Measurements from ENCODE around the gene MROH8.

The MROH8 gene

GRCh38 chr20:37194621-37195417, 15.5 kb upstream of the MROH8 start:
- H3K36me3 ChIP-seq (ENCODE audit: control insufficient read depth, insufficient read depth, low read length): peaks cover 16% of the 10 kb centered on the region
- no peak overlapping the region for H3K9ac ChIP-seq (ENCODE audit: low read depth, low read length)
- H3K27me3 ChIP-seq (ENCODE audit: control insufficient read depth, insufficient read depth, low read length): no peaks in the 10 kb centered on the region
- H3K9me3 ChIP-seq (ENCODE audit: control insufficient read depth, insufficient read depth, low read length): no peaks in the 10 kb centered on the region
- H3K4me1 ChIP-seq (ENCODE audit: control insufficient read depth, insufficient read depth, low read length): peaks cover 3% of the 10 kb centered on the region
- no peak overlapping the region for H3K4me3 ChIP-seq (ENCODE audit: low read depth, low read length)

DNA sequence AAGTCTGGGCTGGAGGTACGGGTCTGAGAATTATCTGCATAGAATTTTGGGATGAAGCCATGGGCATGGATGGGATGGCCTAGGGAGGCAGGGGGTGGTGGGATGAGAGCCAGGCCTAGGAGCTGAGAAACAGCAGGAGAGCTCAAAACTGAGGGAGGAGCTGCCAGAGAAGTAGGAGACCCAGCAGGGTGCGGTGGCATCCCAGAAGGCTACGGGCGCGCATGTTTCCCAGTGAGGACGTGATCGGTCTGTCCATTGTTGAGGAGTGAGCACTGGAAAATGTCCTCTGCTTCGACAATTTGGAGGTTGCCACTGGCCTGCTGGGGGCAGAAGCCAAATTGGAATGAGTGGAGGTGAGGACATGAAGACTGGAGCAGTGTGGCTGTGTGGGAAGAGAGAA, 14.5 kb upstream of the MROH8 start:
- Histone ChIP-seq H3K27me3 (ENCODE audit: control insufficient read depth, insufficient read depth, low read length) (no peaks in the 10 kb centered on the region), H3K9me3 (ENCODE audit: control insufficient read depth, insufficient read depth, low read length) (no peaks in the 10 kb centered on the region), H3K4me1 (ENCODE audit: control insufficient read depth, insufficient read depth, low read length) (peaks cover 3% of the 10 kb centered on the region), H3K9ac (ENCODE audit: low read depth, low read length) (no peak overlapping the region), H3K4me3 (ENCODE audit: low read depth, low read length) (no peak overlapping the region), H3K36me3 (ENCODE audit: control insufficient read depth, insufficient read depth, low read length) (peaks cover 9% of the 10 kb centered on the region)

- peaks cover 6% of the 10 kb centered on the region for H3K36me3 ChIP-seq (ENCODE audit: control insufficient read depth, insufficient read depth, low read length)
- H3K4me3 ChIP-seq (ENCODE audit: low read depth, low read length): no peak overlapping the region
- H3K9me3 ChIP-seq (ENCODE audit: control insufficient read depth, insufficient read depth, low read length): no peaks in the 10 kb centered on the region
- peaks cover 3% of the 10 kb centered on the region for H3K4me1 ChIP-seq (ENCODE audit: control insufficient read depth, insufficient read depth, low read length)
- H3K9ac ChIP-seq (ENCODE audit: low read depth, low read length): no peak overlapping the region
- H3K27me3 ChIP-seq (ENCODE audit: control insufficient read depth, insufficient read depth, low read length): no peaks in the 10 kb centered on the region
These were observed 13.9 kb upstream of the MROH8 start for GRCh38 chr20:37193226-37193625.

GRCh38 chr20:37192137-37192854, 12.9 kb upstream of the MROH8 start:
- Histone ChIP-seq H3K9me3 (ENCODE audit: control insufficient read depth, insufficient read depth, low read length) (no peaks in the 10 kb centered on the region), H3K4me3 (ENCODE audit: low read depth, low read length) (no peak overlapping the region), H3K36me3 (ENCODE audit: control insufficient read depth, insufficient read depth, low read length) (peaks cover 6% of the 10 kb centered on the region), H3K4me1 (ENCODE audit: control insufficient read depth, insufficient read depth, low read length) (peaks cover 3% of the 10 kb centered on the region), H3K9ac (ENCODE audit: low read depth, low read length) (no peak overlapping the region), H3K27me3 (ENCODE audit: control insufficient read depth, insufficient read depth, low read length) (no peaks in the 10 kb centered on the region)

DNA sequence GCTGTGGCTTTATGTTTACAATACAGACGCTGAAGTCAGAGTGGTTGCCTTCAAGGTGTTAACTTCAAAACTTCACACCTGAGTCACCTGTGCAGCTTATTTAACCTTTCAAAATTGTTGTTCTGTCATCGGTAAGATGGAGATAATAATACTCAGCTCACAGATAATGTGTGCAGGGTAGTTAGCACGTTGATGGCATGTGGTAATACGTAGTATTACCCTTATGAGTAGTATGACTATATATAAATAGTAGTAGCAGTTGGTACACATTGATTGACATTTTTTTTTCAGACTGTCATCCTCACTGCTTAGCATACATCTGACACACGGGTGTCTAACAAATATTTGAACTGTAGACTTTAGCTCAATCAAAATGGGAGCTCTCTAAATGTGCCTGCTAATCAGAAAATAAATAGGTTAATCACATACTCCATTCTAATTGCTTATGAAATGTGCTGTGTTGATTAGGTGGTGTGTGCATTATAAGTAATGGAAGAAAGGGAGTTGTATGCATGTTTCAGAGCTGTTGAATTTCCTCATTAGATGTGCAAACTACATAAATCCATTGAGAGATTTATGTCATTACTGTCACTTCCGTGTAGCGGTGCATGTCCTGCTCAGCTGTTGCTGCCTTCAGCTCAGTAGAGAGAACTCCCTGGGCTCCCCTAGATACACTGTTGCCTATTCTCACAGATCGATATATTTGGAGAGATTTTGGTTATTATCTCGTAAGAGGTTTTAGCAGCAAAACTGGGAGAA, 11.2 kb upstream of the MROH8 start:
- Histone ChIP-seq H3K9ac (ENCODE audit: low read depth, low read length) (no peak overlapping the region), H3K4me1 (ENCODE audit: control insufficient read depth, insufficient read depth, low read length) (peaks cover 3% of the 10 kb centered on the region), H3K36me3 (ENCODE audit: control insufficient read depth, insufficient read depth, low read length) (peaks cover 4% of the 10 kb centered on the region), H3K4me3 (ENCODE audit: low read depth, low read length) (no peak overlapping the region), H3K27me3 (ENCODE audit: control insufficient read depth, insufficient read depth, low read length) (no peaks in the 10 kb centered on the region), H3K9me3 (ENCODE audit: control insufficient read depth, insufficient read depth, low read length) (no peaks in the 10 kb centered on the region)

DNA sequence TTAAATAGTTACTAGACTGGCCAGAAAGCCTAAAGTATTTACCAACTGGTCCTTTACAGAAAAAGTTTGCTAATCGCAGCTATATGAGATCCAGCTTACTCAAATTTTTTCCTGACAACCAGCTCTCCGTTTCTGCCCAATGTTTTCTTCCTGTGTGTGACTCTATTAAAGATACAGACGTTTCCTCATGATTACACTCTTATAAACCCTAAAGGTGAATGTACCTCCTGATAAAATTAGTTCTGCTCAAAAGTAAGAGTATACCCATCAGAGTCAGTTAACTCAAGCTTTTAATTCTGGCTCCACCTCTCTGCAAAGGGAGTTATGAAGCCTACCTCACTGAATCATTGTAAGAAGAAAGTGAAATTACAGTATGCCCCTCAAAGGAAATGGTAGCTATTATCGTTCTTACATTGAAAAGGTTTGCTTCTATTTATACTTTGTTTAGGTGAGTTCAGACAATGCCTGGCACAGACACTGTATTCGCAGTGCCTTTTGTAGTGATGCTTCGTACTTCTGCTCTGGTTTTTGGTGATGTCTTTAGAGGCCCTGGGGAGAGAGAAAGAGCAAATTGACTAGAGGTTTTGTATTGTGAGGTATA, 10.2 kb upstream of the MROH8 start:
- Histone ChIP-seq H3K27me3 (ENCODE audit: control insufficient read depth, insufficient read depth, low read length) (no peaks in the 10 kb centered on the region), H3K9ac (ENCODE audit: low read depth, low read length) (no peak overlapping the region), H3K9me3 (ENCODE audit: control insufficient read depth, insufficient read depth, low read length) (no peaks in the 10 kb centered on the region), H3K4me1 (ENCODE audit: control insufficient read depth, insufficient read depth, low read length) (no peaks in the 10 kb centered on the region), H3K36me3 (ENCODE audit: control insufficient read depth, insufficient read depth, low read length) (peaks cover 4% of the 10 kb centered on the region), H3K4me3 (ENCODE audit: low read depth, low read length) (no peak overlapping the region)

DNA sequence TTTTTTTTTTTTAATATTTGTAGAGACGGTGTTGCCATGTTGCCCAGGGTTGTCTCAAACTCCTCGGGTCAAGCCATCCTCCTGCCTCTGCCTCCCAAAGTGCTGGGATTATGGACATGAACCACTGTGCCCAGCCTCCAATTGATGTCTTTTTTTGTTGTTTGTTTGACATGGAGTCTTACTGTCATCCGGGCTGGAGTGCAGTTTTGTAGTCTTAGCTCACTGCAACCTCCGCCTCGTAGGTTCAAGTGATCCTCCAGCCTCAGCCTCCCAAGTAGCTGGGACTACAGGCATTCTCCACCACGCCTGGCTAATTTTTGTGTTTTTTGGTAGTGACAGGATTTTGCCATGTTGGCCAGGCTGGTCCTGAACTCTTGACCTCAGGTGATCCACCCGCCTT, 9.4 kb upstream of the MROH8 start:
- Histone ChIP-seq H3K4me1 (ENCODE audit: control insufficient read depth, insufficient read depth, low read length) (no peaks in the 10 kb centered on the region), H3K9ac (ENCODE audit: low read depth, low read length) (no peak overlapping the region), H3K9me3 (ENCODE audit: control insufficient read depth, insufficient read depth, low read length) (no peaks in the 10 kb centered on the region), H3K27me3 (ENCODE audit: control insufficient read depth, insufficient read depth, low read length) (no peaks in the 10 kb centered on the region), H3K36me3 (ENCODE audit: control insufficient read depth, insufficient read depth, low read length) (peaks cover 12% of the 10 kb centered on the region), H3K4me3 (ENCODE audit: low read depth, low read length) (no peak overlapping the region)

DNA sequence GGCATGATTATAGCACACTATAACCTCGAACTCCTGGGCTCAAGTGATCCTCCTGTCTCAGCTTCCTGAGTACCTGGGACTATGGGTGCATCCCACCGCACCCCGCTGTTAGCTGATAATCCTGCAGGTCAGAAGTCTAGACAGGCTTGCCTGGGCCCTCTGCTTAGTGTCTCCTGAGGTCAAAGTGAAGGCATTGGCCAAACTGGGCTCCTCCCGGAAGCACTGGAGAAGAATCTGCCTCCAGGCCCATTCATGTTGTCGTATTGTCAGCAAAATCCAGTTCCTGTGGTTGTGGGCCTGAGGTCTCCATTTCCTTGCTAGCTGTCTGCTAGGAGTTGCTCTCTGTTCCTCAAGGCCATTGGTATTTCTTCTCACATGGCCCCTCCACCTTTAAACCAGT, 6.3 kb upstream of the MROH8 start:
- Histone ChIP-seq H3K9ac (ENCODE audit: low read depth, low read length) (no peak overlapping the region), H3K4me3 (ENCODE audit: low read depth, low read length) (no peak overlapping the region)

GRCh38 chr20:37179683-37180524, 556 bp upstream of the MROH8 start:
- Histone ChIP-seq H3K36me3 (ENCODE audit: control insufficient read depth, insufficient read depth, low read length) (peaks cover 11% of the 10 kb centered on the region), H3K27me3 (ENCODE audit: control insufficient read depth, insufficient read depth, low read length) (no peaks in the 10 kb centered on the region), H3K4me1 (ENCODE audit: control insufficient read depth, insufficient read depth, low read length) (peaks cover 4% of the 10 kb centered on the region), H3K9ac (ENCODE audit: low read depth, low read length) (peak overlapping the region; percentile 99), H3K4me3 (ENCODE audit: low read depth, low read length) (peak overlapping the region; percentile 91), H3K9me3 (ENCODE audit: control insufficient read depth, insufficient read depth, low read length) (no peaks in the 10 kb centered on the region)

More for the DNA sequence above, 6.3 kb upstream of the MROH8 start:
- H3K4me1 ChIP-seq (ENCODE audit: control insufficient read depth, insufficient read depth, low read length): no peaks in the 10 kb centered on the region
- H3K27me3 ChIP-seq (ENCODE audit: control insufficient read depth, insufficient read depth, low read length): no peaks in the 10 kb centered on the region
- peaks cover 14% of the 10 kb centered on the region for H3K36me3 ChIP-seq (ENCODE audit: control insufficient read depth, insufficient read depth, low read length)
- no peaks in the 10 kb centered on the region for H3K9me3 ChIP-seq (ENCODE audit: control insufficient read depth, insufficient read depth, low read length)

- no peak overlapping the region for H3K9ac ChIP-seq (ENCODE audit: low read depth, low read length)
- H3K4me1 ChIP-seq (ENCODE audit: control insufficient read depth, insufficient read depth, low read length): no peaks in the 10 kb centered on the region
- H3K4me3 ChIP-seq (ENCODE audit: low read depth, low read length): no peak overlapping the region
- no peaks in the 10 kb centered on the region for H3K9me3 ChIP-seq (ENCODE audit: control insufficient read depth, insufficient read depth, low read length)
- no peaks in the 10 kb centered on the region for H3K36me3 ChIP-seq (ENCODE audit: control insufficient read depth, insufficient read depth, low read length)
- no peaks in the 10 kb centered on the region for H3K27me3 ChIP-seq (ENCODE audit: control insufficient read depth, insufficient read depth, low read length)
These were observed 6.5 kb downstream of the MROH8 start for GRCh38 chr20:37172836-37173235.

DNA sequence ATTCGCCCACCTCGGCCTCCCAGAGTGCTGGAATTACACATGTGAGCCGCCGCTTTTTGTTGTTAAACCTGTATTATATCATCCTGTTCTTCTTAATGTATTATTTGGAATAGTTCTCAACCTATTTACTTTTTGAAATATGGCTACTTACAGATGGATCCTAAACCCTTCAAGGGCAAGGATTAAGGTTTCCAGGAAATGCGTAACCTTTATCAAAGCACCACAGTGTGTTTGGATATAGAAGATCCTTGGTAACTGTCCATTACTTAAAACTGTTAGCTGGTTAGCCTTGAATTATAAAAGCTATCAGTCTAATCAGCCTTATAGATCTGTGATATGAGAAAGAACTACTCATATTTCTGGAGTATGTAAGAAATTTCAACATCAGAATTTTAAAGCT, 12.5 kb downstream of the MROH8 start:
- no peak overlapping the region for H3K9ac ChIP-seq (ENCODE audit: low read depth, low read length)

More for the DNA sequence above, 12.5 kb downstream of the MROH8 start:
- no peaks in the 10 kb centered on the region for H3K36me3 ChIP-seq (ENCODE audit: control insufficient read depth, insufficient read depth, low read length)
- H3K4me3 ChIP-seq (ENCODE audit: low read depth, low read length): no peak overlapping the region
- no peaks in the 10 kb centered on the region for H3K9me3 ChIP-seq (ENCODE audit: control insufficient read depth, insufficient read depth, low read length)
- no peaks in the 10 kb centered on the region for H3K4me1 ChIP-seq (ENCODE audit: control insufficient read depth, insufficient read depth, low read length)
- no peaks in the 10 kb centered on the region for H3K27me3 ChIP-seq (ENCODE audit: control insufficient read depth, insufficient read depth, low read length)
